ENCODE measurements around the gene DNAL1. TPM values are rescaled to one million over a fixed set of nuclear protein-coding genes. Genes with fewer than 3 reads are reported as not detected.

DNAL1 gene
- total RNA-seq, 1 experiment from 2014 or later = 14.3 TPM

GRCh38 chr14:73752297-73752992 lies 107.7 kb downstream of the DNAL1 start (continued):
- TF ChIP-seq E2F4 (CRISPR knock-in tag; IDR thresholded peaks at IDR 0.05; ENCODE audit: borderline replicate concordance, low read depth) (no peak), ZNF121 (CRISPR knock-in tag; IDR thresholded peaks at IDR 0.05) (no peak), CDX4 (CRISPR knock-in tag; IDR thresholded peaks at IDR 0.05; ENCODE audit: borderline replicate concordance) (no peak), PREB (CRISPR knock-in tag; IDR thresholded peaks at IDR 0.05; ENCODE audit: borderline replicate concordance) (no peak), MAX (CRISPR knock-in tag; IDR thresholded peaks at IDR 0.05) (no peak), CREM (CRISPR knock-in tag; IDR thresholded peaks at IDR 0.05) (no peak)

Other genes with a start within 250 kb of the DNAL1 start
- 42.0 to 54.0 TPM (median 53.8 TPM) in 3 replicates for gene NUMB, start 186.4 kb upstream of the DNAL1 start, total RNA-seq (2021)
- 27.1 to 29.3 TPM (median 28.0 TPM) in 3 replicates for gene RIOX1, start 154.1 kb upstream of the DNAL1 start, total RNA-seq (2021)
- 3.0 to 4.6 TPM (median 4.6 TPM) in 3 replicates for gene ACOT1, start 107.8 kb upstream of the DNAL1 start, total RNA-seq (2021)
- gene HEATR4, start 86.0 kb upstream of the DNAL1 start, total RNA-seq (2021) = 0.25 to 0.63 TPM (median 0.46 TPM) in 3 replicates
- gene ACOT2, start 75.8 kb upstream of the DNAL1 start, total RNA-seq (2021) = 10.5 to 13.7 TPM (median 11.0 TPM) in 3 replicates
- 1.3 to 1.6 TPM (median 1.5 TPM) in 3 replicates for gene ACOT4, start 53.1 kb upstream of the DNAL1 start, total RNA-seq (2021)
- 0.13 to 0.37 TPM in 2 of 3 replicates, not detected in the other for gene ACOT6, start 32.5 kb upstream of the DNAL1 start, total RNA-seq (2021)
- 46.0 to 50.2 TPM (median 49.6 TPM) in 3 replicates for gene PNMA1, start 69.4 kb downstream of the DNAL1 start, total RNA-seq (2021)
- gene PTGR2, start 206.8 kb downstream of the DNAL1 start, total RNA-seq (2021) = 20.7 to 23.6 TPM (median 22.1 TPM) in 3 replicates
- 19.3 to 21.0 TPM (median 20.5 TPM) in 3 replicates for gene ZNF410, start 241.9 kb downstream of the DNAL1 start, total RNA-seq (2021)